ENCODE measurements around the gene BCO2. TPM values are rescaled to one million over a fixed set of nuclear protein-coding genes. Genes with fewer than 3 reads are reported as not detected.

The BCO2 gene
- total RNA-seq, 3 donors from 2014 or later (not counting 1 experiment from before 2014, with no cell fraction given) = 3.9 to 7.2 (median 5.8) TPM

DNA sequence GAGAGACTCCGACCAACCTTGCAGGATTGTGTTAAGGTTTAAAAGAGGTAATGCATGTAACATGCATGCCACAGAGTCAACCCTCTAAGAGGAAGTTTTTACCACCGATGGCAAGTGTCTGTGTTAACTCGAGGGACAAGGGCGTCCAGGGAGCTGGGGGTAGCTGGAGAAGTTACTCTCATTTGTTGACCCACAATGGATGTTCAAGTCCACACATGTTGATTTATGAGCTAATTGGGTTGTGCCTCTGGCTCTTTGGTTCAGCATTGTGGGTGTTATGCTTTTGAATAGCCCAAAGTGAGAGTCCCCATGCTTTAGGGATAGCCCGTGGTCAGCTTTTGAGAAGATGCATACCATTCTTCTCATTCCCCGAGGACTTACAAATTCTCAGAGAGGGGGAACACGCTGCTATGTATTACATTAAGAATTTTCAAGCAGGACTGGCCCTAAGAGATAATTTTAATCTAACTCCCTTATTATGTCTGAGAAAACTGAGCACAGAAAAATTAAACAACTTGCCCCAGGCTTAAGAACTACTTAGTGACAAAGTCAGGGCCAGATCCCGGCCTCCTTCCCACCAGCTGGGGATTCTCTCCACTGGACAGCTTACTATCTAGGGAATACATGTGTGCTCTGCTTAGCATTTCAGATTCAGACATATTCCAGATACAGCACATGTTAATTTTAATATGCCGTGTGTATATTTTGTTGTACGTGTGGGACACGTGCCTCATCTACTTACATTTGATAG, 90.5 kb downstream of the BCO2 start:
- no peaks in the 10 kb centered on the region for H3K9me3 Mint-ChIP-seq
- no peak overlapping the region for H3K27ac Mint-ChIP-seq
- H3K4me3 Mint-ChIP-seq = no peak overlapping the region
- DNase-seq (no peak), ATAC-seq (no peak)
- no peaks in the 10 kb centered on the region for H3K4me1 Mint-ChIP-seq
- H3K4me1 ChIP-seq (ENCODE audit: control insufficient read depth, insufficient read depth, low read length) = no peaks in the 10 kb centered on the region
- H3K36me3 ChIP-seq (ENCODE audit: control insufficient read depth, insufficient read depth, low read length) = no peaks in the 10 kb centered on the region
- H3K4me3 ChIP-seq (ENCODE audit: low read length) = no peak overlapping the region
- TF ChIP-seq, protein P1, sequence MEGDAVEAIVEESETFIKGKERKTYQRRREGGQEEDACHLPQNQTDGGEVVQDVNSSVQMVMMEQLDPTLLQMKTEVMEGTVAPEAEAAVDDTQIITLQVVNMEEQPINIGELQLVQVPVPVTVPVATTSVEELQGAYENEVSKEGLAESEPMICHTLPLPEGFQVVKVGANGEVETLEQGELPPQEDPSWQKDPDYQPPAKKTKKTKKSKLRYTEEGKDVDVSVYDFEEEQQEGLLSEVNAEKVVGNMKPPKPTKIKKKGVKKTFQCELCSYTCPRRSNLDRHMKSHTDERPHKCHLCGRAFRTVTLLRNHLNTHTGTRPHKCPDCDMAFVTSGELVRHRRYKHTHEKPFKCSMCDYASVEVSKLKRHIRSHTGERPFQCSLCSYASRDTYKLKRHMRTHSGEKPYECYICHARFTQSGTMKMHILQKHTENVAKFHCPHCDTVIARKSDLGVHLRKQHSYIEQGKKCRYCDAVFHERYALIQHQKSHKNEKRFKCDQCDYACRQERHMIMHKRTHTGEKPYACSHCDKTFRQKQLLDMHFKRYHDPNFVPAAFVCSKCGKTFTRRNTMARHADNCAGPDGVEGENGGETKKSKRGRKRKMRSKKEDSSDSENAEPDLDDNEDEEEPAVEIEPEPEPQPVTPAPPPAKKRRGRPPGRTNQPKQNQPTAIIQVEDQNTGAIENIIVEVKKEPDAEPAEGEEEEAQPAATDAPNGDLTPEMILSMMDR (IDR thresholded peaks at IDR 0.05) = no peak
- H3K9me3 ChIP-seq (ENCODE audit: control insufficient read depth, insufficient read depth, low read length) = no peaks in the 10 kb centered on the region
- WGBS (ENCODE audit: insufficient coverage) = 62% methylated on average over 11 of the region's 11 CpGs
- intact Hi-C loops (cut with micrococcal nuclease) = no loop called here
- no peak overlapping the region for H3K27ac ChIP-seq (ENCODE audit: low read length)
- H3K27me3 Mint-ChIP-seq (ENCODE audit: low read depth in 2 of 2) = no peaks in the 10 kb centered on the region
- H3K27me3 ChIP-seq (ENCODE audit: control insufficient read depth, insufficient read depth, low read length) = no peaks in the 10 kb centered on the region
- H3K36me3 Mint-ChIP-seq = no peaks in the 10 kb centered on the region

DNA sequence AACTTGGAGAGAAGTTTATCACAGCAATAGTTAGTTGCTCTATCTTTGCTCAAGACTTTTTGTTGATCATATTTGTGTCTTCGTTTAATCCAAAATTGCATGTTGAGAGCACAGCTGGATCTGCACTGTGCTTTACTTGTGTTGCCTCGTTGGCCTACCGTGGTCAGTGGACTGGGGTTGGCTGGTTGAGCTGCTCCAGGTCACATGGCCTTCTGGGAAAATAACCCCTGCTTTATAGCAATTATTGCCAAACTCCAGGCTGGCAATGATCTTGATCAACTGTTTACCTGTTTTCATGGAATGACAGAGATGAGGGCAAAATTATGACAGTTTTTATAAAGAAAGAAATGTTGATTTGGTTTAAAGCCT, 91.1 kb downstream of the BCO2 start:
- H3K27ac Mint-ChIP-seq = no peak overlapping the region
- H3K9me3 ChIP-seq (ENCODE audit: control insufficient read depth, insufficient read depth, low read length) = no peaks in the 10 kb centered on the region
- no peak for ATAC-seq
- no peak overlapping the region for H3K27ac ChIP-seq (ENCODE audit: low read length)
- DNase-seq = no peak
- WGBS (ENCODE audit: insufficient coverage) = 93% methylated on average over 3 of the region's 3 CpGs
- no peaks in the 10 kb centered on the region for H3K9me3 Mint-ChIP-seq
- H3K4me1 ChIP-seq (ENCODE audit: control insufficient read depth, insufficient read depth, low read length) = no peaks in the 10 kb centered on the region
- H3K4me3 ChIP-seq (ENCODE audit: low read length) = no peak overlapping the region
- no peaks in the 10 kb centered on the region for H3K36me3 Mint-ChIP-seq
- intact Hi-C loops (cut with micrococcal nuclease) = no loop called here
- H3K4me3 Mint-ChIP-seq = no peak overlapping the region
- no peaks in the 10 kb centered on the region for H3K36me3 ChIP-seq (ENCODE audit: control insufficient read depth, insufficient read depth, low read length)
- no peaks in the 10 kb centered on the region for H3K27me3 ChIP-seq (ENCODE audit: control insufficient read depth, insufficient read depth, low read length)
- H3K27me3 Mint-ChIP-seq (ENCODE audit: low read depth in 2 of 2) = no peaks in the 10 kb centered on the region
- no peaks in the 10 kb centered on the region for H3K4me1 Mint-ChIP-seq
- TF ChIP-seq, protein P1 (IDR thresholded peaks at IDR 0.05) = no peak

DNA sequence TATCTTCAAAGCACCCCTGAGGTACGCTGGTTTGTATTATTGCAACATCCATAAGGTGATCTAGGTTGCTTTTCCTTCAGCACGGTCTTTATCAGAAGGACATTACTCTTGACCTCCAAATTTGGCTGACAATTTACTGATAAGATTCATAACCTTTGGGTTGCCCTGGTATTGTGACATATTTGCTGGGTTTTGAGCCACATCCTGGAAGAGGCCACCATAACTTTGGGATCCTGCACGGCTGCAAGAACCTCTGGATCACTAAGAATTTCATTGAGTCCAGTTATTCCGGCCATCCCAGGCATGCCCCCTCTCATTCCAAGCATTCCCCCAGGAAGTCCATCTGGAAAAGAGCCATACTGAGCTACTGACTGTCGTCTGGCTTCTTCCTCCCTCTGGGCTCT, 91.9 kb downstream of the BCO2 start:
- WGBS (ENCODE audit: insufficient coverage) = 92% methylated on average over 5 of the region's 5 CpGs
- H3K9me3 ChIP-seq (ENCODE audit: control insufficient read depth, insufficient read depth, low read length) = no peaks in the 10 kb centered on the region

More for the DNA sequence above, 91.9 kb downstream of the BCO2 start:
- intact Hi-C loops (cut with micrococcal nuclease) = no loop called here
- Mint-ChIP-seq H3K4me3 (no peak overlapping the region), H3K9me3 (no peaks in the 10 kb centered on the region), H3K36me3 (no peaks in the 10 kb centered on the region), H3K4me1 (no peaks in the 10 kb centered on the region), H3K27me3 (ENCODE audit: low read depth in 2 of 2) (no peaks in the 10 kb centered on the region), H3K27ac (no peak overlapping the region)
- Histone ChIP-seq H3K4me3 (ENCODE audit: low read length) (no peak overlapping the region), H3K4me1 (ENCODE audit: control insufficient read depth, insufficient read depth, low read length) (no peaks in the 10 kb centered on the region), H3K36me3 (ENCODE audit: control insufficient read depth, insufficient read depth, low read length) (no peaks in the 10 kb centered on the region), H3K27ac (ENCODE audit: low read length) (no peak overlapping the region), H3K27me3 (ENCODE audit: control insufficient read depth, insufficient read depth, low read length) (no peaks in the 10 kb centered on the region)
- DNase-seq (no peak), ATAC-seq (no peak)
- TF ChIP-seq, protein P1 (IDR thresholded peaks at IDR 0.05) = no peak
